Neuron (in vitro differentiated cells): Measurements from ENCODE around the gene ANGEL2.
"Not testable (repeated sequence)": the region's sequence is repeated elsewhere in the genome, so short reads cannot be mapped to it uniquely, and the experiment has no call there.

Source experiments
- H2AFZ ChIP-seq: one replicate; pipeline ENCODE4 v1.6.1; 2013; ENCODE audit warnings: low read depth, mild to moderate bottlenecking, inconsistent platforms, low read length, moderate library complexity
- H3K27me3 ChIP-seq: one replicate; pipeline ENCODE4 v1.6.1; 2013; ENCODE audit warnings: low read length; ENCODE audit not compliant: insufficient read depth
- H3K36me3 ChIP-seq: one replicate; pipeline ENCODE4 v1.6.1; 2013; ENCODE audit warnings: low read length; ENCODE audit not compliant: insufficient read depth
- H3K4me1 ChIP-seq: one replicate; pipeline ENCODE4 v1.6.1; 2013; ENCODE audit warnings: low read length; ENCODE audit not compliant: insufficient read depth
- H3K4me3 ChIP-seq: 2 replicates; pipeline ENCODE4 v1.5.1; 2013; ENCODE audit warnings: mild to moderate bottlenecking, low read length, moderate library complexity
- H3K9me3 ChIP-seq: one replicate; pipeline ENCODE4 v1.6.1; 2013; ENCODE audit warnings: low read length

Gene ANGEL2

DNA sequence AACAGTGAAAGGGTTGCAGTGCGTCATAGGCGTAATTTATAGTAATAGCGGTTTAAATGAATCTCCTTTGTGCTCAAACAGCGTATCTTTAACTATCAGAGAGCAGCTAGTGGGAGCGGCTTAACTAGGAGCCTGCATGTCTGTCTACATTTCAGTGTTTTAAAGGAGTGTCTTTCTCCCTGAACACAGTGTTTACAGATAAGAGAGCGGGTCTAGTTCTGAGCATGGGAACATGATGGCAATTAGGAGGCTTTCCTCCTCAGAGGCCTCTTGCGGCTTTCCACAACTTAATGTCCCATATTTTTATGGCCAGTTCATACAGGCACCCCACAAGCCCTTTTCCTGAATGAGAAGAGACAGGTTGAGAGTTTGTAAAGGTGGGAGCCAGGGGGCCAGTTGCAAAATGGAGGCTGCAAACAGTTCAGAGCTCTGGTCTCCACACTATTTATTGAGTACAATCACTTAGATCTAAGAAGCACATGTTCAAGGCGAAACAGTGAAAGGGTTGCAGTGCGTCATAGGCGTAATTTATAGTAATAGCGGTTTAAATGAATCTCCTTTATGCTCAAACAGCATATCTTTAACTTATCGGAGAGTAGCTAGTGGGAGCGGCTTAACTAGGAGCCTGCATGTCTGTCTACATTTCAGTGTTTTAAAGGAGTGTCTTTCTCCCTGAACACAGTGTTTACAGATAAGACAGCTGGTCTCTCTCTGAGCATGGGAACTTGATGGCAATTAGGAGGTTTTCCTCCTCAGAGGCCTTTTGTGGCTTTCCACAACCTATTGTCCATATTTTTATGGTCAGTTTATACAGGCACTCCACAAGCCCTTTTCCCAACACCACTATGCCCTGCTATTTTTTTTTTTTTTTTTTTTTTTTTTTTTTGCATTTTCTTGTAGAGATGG lies 29.9 kb upstream of the ANGEL2 start:
- not testable (repeated sequence) for H3K9me3 ChIP-seq, H3K27me3 ChIP-seq, H3K36me3 ChIP-seq, H2AFZ ChIP-seq, H3K4me1 ChIP-seq, H3K4me3 ChIP-seq

DNA sequence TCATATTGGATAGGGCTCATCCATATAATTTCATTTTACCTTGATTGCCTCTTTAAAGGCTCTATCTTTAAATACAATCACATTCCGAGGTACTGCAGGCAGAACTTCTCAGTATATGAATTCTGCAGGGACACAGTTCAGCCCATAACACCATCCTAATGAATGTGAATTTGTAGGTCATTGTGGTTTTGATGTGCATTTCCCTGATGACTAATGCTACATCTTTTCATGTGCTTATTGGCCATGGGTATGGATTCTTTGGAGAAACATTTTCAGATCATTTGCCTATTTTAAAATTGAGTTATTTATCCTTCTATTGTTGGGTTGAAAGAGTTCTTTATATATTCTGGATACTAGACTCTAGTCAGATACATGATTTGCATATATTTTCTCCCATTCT lies 25.8 kb upstream of the ANGEL2 start:
- no peaks in the 10 kb centered on the region for H3K4me1 ChIP-seq
- no peaks in the 10 kb centered on the region for H3K36me3 ChIP-seq
- H2AFZ ChIP-seq = no peak overlapping the region
- no peak overlapping the region for H3K4me3 ChIP-seq
- no peaks in the 10 kb centered on the region for H3K9me3 ChIP-seq
- peaks cover 6% of the 10 kb centered on the region for H3K27me3 ChIP-seq

DNA sequence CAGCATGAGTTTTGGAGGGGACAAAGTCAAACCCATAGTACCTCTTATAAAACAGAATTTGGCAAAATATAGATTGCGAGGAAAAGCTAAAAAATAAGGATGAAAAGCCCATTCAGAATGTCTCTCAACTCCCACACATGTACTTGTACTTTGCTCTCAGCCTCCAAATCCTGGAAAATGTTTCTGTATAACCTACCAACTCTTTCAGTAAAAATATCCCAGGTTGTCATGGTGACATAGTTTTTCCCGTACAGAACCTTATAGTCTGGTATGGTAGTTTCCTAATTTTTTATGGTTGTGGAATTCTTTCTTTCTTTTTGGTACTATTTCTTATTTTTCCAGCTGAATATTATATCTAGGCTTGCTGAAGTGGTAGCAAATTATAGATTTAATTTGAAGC lies 19.9 kb upstream of the ANGEL2 start:
- H2AFZ ChIP-seq = no peak overlapping the region
- no peaks in the 10 kb centered on the region for H3K4me1 ChIP-seq
- no peaks in the 10 kb centered on the region for H3K36me3 ChIP-seq
- no peaks in the 10 kb centered on the region for H3K9me3 ChIP-seq
- peaks cover 4% of the 10 kb centered on the region for H3K27me3 ChIP-seq
- H3K4me3 ChIP-seq = no peak overlapping the region

DNA sequence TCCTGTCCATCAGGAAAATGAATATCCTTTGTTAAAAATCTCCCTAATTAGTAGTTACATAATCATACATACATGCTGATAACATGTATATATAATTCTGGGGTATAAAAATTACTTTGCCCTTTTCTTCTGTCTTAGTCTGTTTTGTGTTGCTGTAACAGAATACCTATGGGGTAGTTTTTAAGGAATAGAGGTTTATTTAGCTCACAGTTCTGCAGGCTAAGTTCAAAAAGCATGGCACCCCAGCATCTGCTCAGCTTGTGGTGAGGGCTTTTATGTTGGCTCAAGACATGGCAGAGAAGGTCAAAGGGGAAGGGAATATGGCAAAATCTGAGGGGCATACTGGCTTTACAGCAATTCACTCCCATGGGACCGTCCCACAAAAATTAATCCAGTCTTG lies 19.0 kb upstream of the ANGEL2 start:
- no peak overlapping the region for H2AFZ ChIP-seq
- no peaks in the 10 kb centered on the region for H3K4me1 ChIP-seq
- H3K36me3 ChIP-seq = no peaks in the 10 kb centered on the region
- H3K9me3 ChIP-seq = no peaks in the 10 kb centered on the region
- H3K27me3 ChIP-seq = peaks cover 4% of the 10 kb centered on the region
- no peak overlapping the region for H3K4me3 ChIP-seq

DNA sequence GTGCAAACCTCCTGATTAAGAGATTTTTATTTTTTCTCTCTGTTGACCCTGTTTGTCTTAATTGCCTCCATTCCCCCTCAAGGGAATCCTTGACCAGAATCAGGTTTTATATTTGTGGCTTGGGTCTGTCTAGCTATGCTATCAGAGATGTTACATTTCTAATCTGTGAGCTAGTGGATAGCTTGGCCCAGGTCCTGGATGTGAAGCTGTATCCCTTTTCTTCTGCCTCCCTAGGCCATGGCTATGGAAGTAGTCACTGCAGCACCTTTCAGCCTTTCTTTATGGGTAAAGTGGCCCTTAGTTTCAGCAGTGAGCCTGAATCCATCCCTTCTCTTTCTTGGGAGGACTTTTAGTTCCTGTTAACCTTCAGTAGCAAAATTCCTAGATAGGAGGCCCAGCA lies 17.0 kb upstream of the ANGEL2 start:
- Histone ChIP-seq H2AFZ (no peak overlapping the region), H3K9me3 (no peaks in the 10 kb centered on the region), H3K36me3 (no peaks in the 10 kb centered on the region), H3K4me3 (no peak overlapping the region), H3K4me1 (no peaks in the 10 kb centered on the region), H3K27me3 (peaks cover 4% of the 10 kb centered on the region)

DNA sequence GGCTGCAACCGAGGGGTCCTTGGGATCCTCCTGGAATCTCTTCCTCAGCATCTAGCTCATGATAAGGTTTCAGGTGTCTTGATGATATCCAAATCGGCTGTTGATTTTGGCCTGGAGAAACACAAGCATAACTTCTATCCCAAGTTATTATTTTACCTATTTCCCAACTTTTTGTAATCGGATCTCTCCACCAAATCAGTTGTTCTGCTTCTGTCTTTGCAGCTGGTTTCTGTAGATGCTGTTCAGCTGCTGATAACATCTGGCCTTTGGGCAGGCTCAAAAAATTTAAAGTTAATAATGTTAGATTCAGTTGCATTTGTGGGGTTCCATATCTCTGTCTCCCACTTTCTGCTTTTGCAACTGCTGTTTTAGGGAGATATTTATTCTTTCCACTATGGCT lies 11.4 kb upstream of the ANGEL2 start:
- not testable (repeated sequence) for H3K4me1 ChIP-seq, H3K9me3 ChIP-seq, H3K36me3 ChIP-seq, H3K4me3 ChIP-seq, H3K27me3 ChIP-seq, H2AFZ ChIP-seq

DNA sequence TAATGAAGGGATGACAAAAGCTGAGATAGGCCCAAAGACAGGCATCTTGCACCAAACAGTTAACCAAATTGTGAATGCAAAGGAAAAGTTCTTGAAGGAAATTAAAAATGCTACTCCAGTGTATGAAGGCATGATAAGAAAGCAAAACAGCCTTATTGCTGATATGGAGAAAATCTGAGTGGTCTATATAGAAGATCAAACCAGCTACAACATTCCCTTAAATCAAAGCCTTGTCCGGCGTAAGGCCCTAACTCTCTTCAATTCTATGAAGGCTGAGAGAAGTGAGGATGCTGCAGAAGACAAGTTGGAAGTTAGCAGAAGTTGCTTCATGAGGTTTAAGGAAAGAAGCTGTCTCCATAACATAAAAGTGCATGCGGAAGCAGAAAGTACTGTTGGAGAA lies 4.3 kb upstream of the ANGEL2 start:
- Histone ChIP-seq H3K36me3 (no peaks in the 10 kb centered on the region), H3K27me3 (no peaks in the 10 kb centered on the region), H3K4me1 (peaks cover 3% of the 10 kb centered on the region), H3K4me3 (no peak overlapping the region), H3K9me3 (no peaks in the 10 kb centered on the region), H2AFZ (no peak overlapping the region)

DNA sequence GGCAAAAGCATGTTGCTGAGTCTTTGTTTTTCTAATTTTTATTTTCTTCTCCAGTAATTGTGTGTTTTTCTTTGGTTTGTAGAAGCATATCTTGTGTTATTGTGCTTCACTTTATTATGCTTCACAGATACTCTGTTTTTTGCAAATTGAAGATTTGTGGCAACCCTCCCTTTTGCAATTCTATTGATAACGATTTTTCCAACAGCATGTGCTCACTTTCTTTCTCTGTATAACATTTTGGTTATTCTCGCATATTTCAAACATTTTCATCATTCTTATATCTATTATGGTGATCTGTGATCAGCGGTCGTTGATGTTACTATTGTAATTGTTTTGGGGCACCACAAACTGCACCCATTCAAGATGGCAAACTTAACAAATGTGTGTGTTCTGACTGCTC lies 3.8 kb upstream of the ANGEL2 start:
- H3K9me3 ChIP-seq = no peaks in the 10 kb centered on the region
- no peak overlapping the region for H2AFZ ChIP-seq
- no peaks in the 10 kb centered on the region for H3K36me3 ChIP-seq
- H3K4me1 ChIP-seq = peaks cover 5% of the 10 kb centered on the region
- no peaks in the 10 kb centered on the region for H3K27me3 ChIP-seq
- H3K4me3 ChIP-seq = no peak overlapping the region

DNA sequence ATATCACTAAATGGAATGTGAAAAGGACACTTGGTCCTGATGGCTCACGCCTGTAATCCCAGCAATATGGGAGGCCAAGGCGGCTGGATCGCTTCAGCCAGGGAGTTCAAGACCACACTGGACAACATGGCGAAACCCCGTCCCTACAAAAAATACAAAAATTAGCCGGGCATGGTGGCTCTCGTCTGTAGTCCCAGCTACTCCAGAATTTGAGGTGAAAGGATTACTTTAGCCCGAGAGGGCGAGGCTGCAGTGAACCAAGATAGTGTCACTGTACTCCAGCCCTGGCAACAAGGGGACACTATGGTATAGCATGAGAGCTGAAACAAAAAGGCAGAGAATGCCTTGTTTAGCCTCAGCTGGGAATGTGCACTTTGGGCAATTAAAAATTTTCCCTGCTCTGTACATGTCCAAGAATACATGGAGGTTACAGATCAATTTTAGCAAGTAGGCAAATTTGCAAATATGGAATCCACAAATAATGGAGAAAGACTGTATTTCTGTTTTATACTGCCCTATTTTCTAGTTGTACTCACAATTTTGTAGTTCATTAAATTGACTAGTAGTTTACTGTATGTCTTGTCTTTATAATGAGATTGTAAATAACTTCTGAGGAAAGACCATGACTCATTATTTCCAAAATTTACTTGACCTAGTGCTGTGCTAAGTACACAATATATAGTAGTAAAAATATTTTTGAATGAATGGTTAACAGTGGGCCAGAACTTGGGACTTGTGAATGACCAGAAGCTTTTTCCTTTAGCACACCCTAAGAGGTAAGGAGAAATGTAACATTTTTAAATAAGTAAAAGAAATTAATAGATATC lies 2.0 kb upstream of the ANGEL2 start:
- H3K4me3 ChIP-seq = no peak overlapping the region
- no peaks in the 10 kb centered on the region for H3K9me3 ChIP-seq
- peaks cover 6% of the 10 kb centered on the region for H3K36me3 ChIP-seq
- peaks cover 13% of the 10 kb centered on the region for H3K4me1 ChIP-seq
- H2AFZ ChIP-seq = no peak overlapping the region
- H3K27me3 ChIP-seq = no peaks in the 10 kb centered on the region

DNA sequence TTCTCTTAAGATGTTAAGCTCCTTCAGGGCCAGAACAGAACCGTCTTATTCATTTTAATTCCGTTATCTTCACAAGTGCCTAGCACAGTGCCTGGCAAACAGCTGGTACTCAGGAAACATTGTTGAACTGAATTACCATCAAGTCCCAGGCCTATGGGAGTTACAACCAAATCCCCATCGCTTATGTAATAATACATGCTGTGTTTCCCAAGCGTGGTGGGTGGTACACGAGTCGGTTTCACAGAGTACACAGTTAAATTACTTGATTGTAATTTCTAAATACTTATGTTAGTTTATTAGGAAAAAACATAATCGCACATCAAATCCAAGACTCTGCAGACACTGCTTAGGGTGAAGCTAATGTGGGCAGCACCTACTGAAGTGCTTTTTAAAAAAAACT lies 1.0 kb downstream of the ANGEL2 start:
- Histone ChIP-seq H3K4me3 (peak overlapping the region; percentile 74), H3K27me3 (no peaks in the 10 kb centered on the region), H2AFZ (peak overlapping the region; percentile 35), H3K36me3 (peaks cover 25% of the 10 kb centered on the region), H3K4me1 (peaks cover 13% of the 10 kb centered on the region), H3K9me3 (no peaks in the 10 kb centered on the region)

DNA sequence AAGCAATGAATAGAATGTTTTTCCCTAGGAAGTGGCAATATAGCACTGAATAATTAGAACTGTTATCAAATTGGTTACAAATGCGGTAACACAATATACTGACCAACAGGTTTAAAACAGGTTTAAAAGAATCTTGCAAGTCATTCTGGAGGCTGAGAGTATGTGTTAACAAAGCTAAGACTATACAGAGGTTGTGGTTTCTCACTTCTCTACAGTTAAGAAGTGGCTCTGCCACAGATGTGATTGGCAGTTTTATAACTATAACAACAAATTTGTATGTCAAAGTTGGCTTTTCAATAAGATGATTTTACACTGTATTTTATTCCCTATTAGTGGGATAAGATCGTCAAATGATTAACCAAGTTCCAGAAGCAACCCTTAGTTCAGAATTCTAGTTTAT lies 7.1 kb downstream of the ANGEL2 start:
- H3K4me3 ChIP-seq = no peak overlapping the region
- H3K36me3 ChIP-seq = peaks cover 67% of the 10 kb centered on the region
- H3K9me3 ChIP-seq = no peaks in the 10 kb centered on the region
- peaks cover 4% of the 10 kb centered on the region for H3K4me1 ChIP-seq
- no peak overlapping the region for H2AFZ ChIP-seq
- no peaks in the 10 kb centered on the region for H3K27me3 ChIP-seq

DNA sequence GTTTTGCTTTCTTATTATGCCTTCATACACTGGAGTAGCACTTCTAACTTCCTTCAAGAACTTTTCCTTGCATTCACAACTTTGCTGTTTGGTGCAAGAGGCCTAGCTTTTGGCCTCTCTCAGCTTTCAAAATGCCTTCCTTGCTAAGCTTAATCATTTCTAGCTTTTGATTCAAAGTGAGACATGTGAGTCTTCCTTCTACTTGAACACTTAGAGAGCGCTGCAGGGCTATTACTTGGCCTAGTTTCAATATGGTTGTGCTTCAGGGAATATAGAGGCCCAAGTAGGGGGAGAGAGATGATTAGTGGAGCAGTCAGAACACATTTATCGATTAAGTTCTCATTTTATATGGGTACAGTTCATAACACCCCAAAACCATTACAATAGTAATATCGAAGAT lies 12.4 kb downstream of the ANGEL2 start:
- peaks cover 2% of the 10 kb centered on the region for H3K4me1 ChIP-seq
- no peaks in the 10 kb centered on the region for H3K27me3 ChIP-seq
- H3K36me3 ChIP-seq = peaks cover 68% of the 10 kb centered on the region
- H3K4me3 ChIP-seq = no peak overlapping the region
- no peaks in the 10 kb centered on the region for H3K9me3 ChIP-seq
- H2AFZ ChIP-seq = no peak overlapping the region

DNA sequence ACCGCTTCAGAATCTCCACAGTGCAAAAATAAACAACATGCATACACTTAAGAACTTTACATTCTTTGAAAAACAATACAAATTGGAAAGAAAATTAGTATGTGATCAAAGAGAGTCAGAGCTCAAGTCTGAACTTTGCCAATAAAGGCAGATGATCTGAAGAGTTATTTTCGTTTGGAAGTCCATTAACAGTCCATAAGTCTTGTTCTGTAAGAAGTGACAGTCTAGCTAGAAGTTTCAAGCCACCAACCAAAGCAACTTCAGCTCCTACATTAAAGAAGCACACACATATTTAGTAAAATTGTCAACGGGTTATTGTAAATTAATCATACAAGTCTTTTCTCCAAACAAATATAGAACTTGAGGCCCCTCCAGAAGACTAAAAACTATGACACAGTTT lies 20.7 kb downstream of the ANGEL2 start:
- Histone ChIP-seq H3K4me1 (no peaks in the 10 kb centered on the region), H3K27me3 (no peaks in the 10 kb centered on the region), H3K36me3 (peaks cover 43% of the 10 kb centered on the region), H2AFZ (no peak overlapping the region), H3K4me3 (no peak overlapping the region), H3K9me3 (no peaks in the 10 kb centered on the region)
